HepG2 (cell line): ENCODE data around the gene KCTD13. TPM values are rescaled to one million over a fixed set of nuclear protein-coding genes. Genes with fewer than 3 reads are reported as not detected.
A peak's percentile ranks its signal among the peaks of the same experiment; 100 is the strongest.

ENCODE experiments used
- CENPBD1 ChIP-seq: sonication (generic); formaldehyde crosslinking; IDR thresholded peaks from 2 replicates; pipeline ENCODE4 v1.8.0; 2022; ENCODE audit warnings: missing genetic modification reagents, low read depth, mild to moderate bottlenecking, borderline replicate concordance
- GABPA ChIP-seq, 2 experiments: IDR thresholded peaks; 2 replicates each; pipeline ENCODE4 v1.6.1; 2011 to 2016; ENCODE audit warnings: low read depth in 2 of 2, low read length in 1 of 2, missing biosample characterization in 1 of 2, missing genetic modification characterization in 1 of 2
- HINFP ChIP-seq: sonication (generic); formaldehyde crosslinking; IDR thresholded peaks from 2 replicates; pipeline ENCODE4 v1.4.0; 2020; ENCODE audit warnings: low read depth, mild to moderate bottlenecking, missing genetic modification reagents
- NAIF1 ChIP-seq: sonication (generic); formaldehyde crosslinking; IDR thresholded peaks from 2 replicates; pipeline ENCODE4 v1.5.0; 2020; ENCODE audit warnings: mild to moderate bottlenecking, missing genetic modification reagents, borderline replicate concordance
- NFAT5 ChIP-seq: sonication (generic); formaldehyde crosslinking; IDR thresholded peaks from 2 replicates; pipeline ENCODE4 v1.4.0; 2020; ENCODE audit warnings: missing genetic modification reagents
- PBX3 ChIP-seq: sonication (generic); formaldehyde crosslinking; IDR thresholded peaks from 2 replicates; pipeline ENCODE4 v1.8.1; 2023; ENCODE audit warnings: missing genetic modification reagents, inconsistent platforms, borderline replicate concordance
- SAFB2 ChIP-seq: sonication (generic); formaldehyde crosslinking; IDR thresholded peaks from 2 replicates; pipeline ENCODE4 v1.5.1; 2020; ENCODE audit warnings: missing genetic modification reagents, low read depth, mild to moderate bottlenecking, borderline replicate concordance
- SOX5 ChIP-seq: IDR thresholded peaks from 2 replicates; pipeline ENCODE4 v1.6.1; 2016; ENCODE audit warnings: borderline replicate concordance
- SYNCRIP ChIP-seq: fragments of 200-400 bp; formaldehyde crosslinking; IDR thresholded peaks from 2 replicates; pipeline ENCODE4 v1.6.1; 2018; ENCODE audit warnings: mild to moderate bottlenecking, low read depth, low read length; ENCODE audit not compliant: insufficient read depth
- TFDP1 ChIP-seq: IDR thresholded peaks from 2 replicates; pipeline ENCODE4 v1.6.1; 2016; ENCODE audit warnings: missing compliant biosample characterization, missing genetic modification reagents, borderline replicate concordance
- ZKSCAN5 ChIP-seq: sonication (generic); formaldehyde crosslinking; IDR thresholded peaks from 2 replicates; pipeline ENCODE4 v1.5.1; 2020; ENCODE audit warnings: mild to moderate bottlenecking, missing genetic modification reagents
- ZMYM4 ChIP-seq: sonication (generic); formaldehyde crosslinking; IDR thresholded peaks from 2 replicates; pipeline ENCODE4 v1.8.1; 2023; ENCODE audit warnings: mild to moderate bottlenecking, missing genetic modification reagents
- ZNF12 ChIP-seq: sonication (generic); formaldehyde crosslinking; IDR thresholded peaks from 2 replicates; pipeline ENCODE4 v1.5.0; 2020; ENCODE audit warnings: missing genetic modification reagents
- ZNF329 ChIP-seq: sonication (generic); formaldehyde crosslinking; IDR thresholded peaks from 2 replicates; pipeline ENCODE4 v1.9.0; 2021; ENCODE audit warnings: low read depth, mild to moderate bottlenecking, missing genetic modification reagents
- ZNF460 ChIP-seq: sonication (generic); formaldehyde crosslinking; IDR thresholded peaks from 2 replicates; pipeline ENCODE4 v1.5.1; 2020; ENCODE audit warnings: missing genetic modification reagents, mild to moderate bottlenecking, borderline replicate concordance
- ZNF562 ChIP-seq: sonication (generic); formaldehyde crosslinking; IDR thresholded peaks from 2 replicates; pipeline ENCODE4 v1.8.0; 2022; ENCODE audit warnings: missing genetic modification reagents, borderline replicate concordance
- ZNF564 ChIP-seq: sonication (generic); formaldehyde crosslinking; IDR thresholded peaks from 2 replicates; pipeline ENCODE4 v1.8.1; 2023; ENCODE audit warnings: mild to moderate bottlenecking, missing genetic modification reagents
- ZNF607 ChIP-seq: sonication (generic); formaldehyde crosslinking; IDR thresholded peaks from 2 replicates; pipeline ENCODE4 v1.5.1; 2020; ENCODE audit warnings: missing genetic modification reagents, mild to moderate bottlenecking, borderline replicate concordance
- polyA plus RNA-seq, 8 experiments: library from polyadenylated mRNA; depleted of rRNA in 3 of 8; stranded (reverse) in 7 of 8; unstranded in 1 of 8; fragments of >200 nt; fragmentation: Illumina TruSeq in 4 of 8; extraction: Trizol in 4 of 8; gene quantifications; 2 replicates each; pipeline versions ENCODE4 v1.2.1 to v1.2.3, GENCODE V29; 2011 to 2016; ENCODE audit warnings: low read depth in 4 of 8, missing spikeins in 1 of 8, mixed read lengths in 1 of 8; ENCODE audit not compliant: insufficient read depth in 1 of 8
- total RNA-seq, 5 experiments: library from RNA; depleted of rRNA; stranded (reverse); fragments of >200 nt; fragmentation: Illumina TruSeq; extraction: Trizol; gene quantifications; 2 replicates each; pipeline ENCODE4 v1.2.3, GENCODE V29; 2016; ENCODE audit warnings: low read depth in 1 of 5

Gene KCTD13
- total and polyA plus RNA-seq, 2 of the 13 experiments (the other 11 are each of a cell fraction or from before 2014, with no cell fraction given): 6.3 to 14.7 TPM

GRCh38 chr16:29899516-29900101 lies 26.4 kb downstream of the KCTD13 start, which contains the start of gene SEZ6L2 (continued):
- no peak; the same call in 1 of the 2 replicates for TF ChIP-seq ZNF12 (CRISPR knock-in tag)
- TF ChIP-seq ZKSCAN5 (CRISPR knock-in tag): no peak
- TF ChIP-seq SOX5 (CRISPR knock-in tag): no peak
- peak; percentile 98 for TF ChIP-seq NFAT5 (CRISPR knock-in tag)
- TF ChIP-seq SYNCRIP: no peak
- TF ChIP-seq ZNF607 (CRISPR knock-in tag): 0 out of 2 replicates have a peak, but pooled peaks have one; percentile 99
- TF ChIP-seq ZNF562 (CRISPR knock-in tag): peak; percentile 31; the same call in 1 of the 2 replicates
- no peak for TF ChIP-seq TFDP1
- no peak; the same call in 1 of the 2 replicates for TF ChIP-seq SAFB2 (CRISPR knock-in tag)
- no peak; the same call in 1 of the 2 replicates for TF ChIP-seq NAIF1 (CRISPR knock-in tag)
- no peak for TF ChIP-seq ZNF460 (CRISPR knock-in tag)
- no peak for TF ChIP-seq ZNF329 (CRISPR knock-in tag)
- no peak; the same call in 1 of the 2 replicates for TF ChIP-seq ZMYM4 (CRISPR knock-in tag)
- 0 out of 2 replicates have a peak, but pooled peaks have one; percentile 33 for TF ChIP-seq HINFP (CRISPR knock-in tag)
- peak; percentile 67; the same call in 1 of the 2 replicates for TF ChIP-seq CENPBD1
- no peak for TF ChIP-seq ZNF564 (CRISPR knock-in tag)
- peak; percentile 98; the same call in 1 of the 2 replicates for TF ChIP-seq PBX3 (CRISPR knock-in tag)
- TF ChIP-seq GABPA (IDR thresholded peaks at IDR 0.05; ENCODE audit: low read depth, low read length): peak; percentile 44
- peak; percentile 80 for TF ChIP-seq GABPA (CRISPR knock-in tag; IDR thresholded peaks at IDR 0.05; ENCODE audit: low read depth)
